NCI-H128 (cell line): ENCODE measurements around the gene LHCGR.

Experiments
- DNase-seq: peaks from one replicate; lab custom pipeline; 2025; ENCODE audit not compliant: unreplicated experiment; lab: John Stamatoyannopoulos, UW

LHCGR gene

GRCh38 chr2:48755473-48755872 lies at the start of gene LHCGR:
Gene LHCGR, minus strand, starts transcription at chr2:48755724. Its CDS starts 53 bp downstream, at chr2:48755671.
- no peak for DNase-seq

GRCh38 chr2:48799601-48800000 lies 44.1 kb upstream of the LHCGR start:
- no peak for DNase-seq

- no peak for DNase-seq
These were observed 39.5 kb upstream of the LHCGR start for GRCh38 chr2:48795065-48795464.

- no peak for DNase-seq
These were observed 38.1 kb upstream of the LHCGR start for GRCh38 chr2:48793671-48794070.

- no peak for DNase-seq
These were observed 36.5 kb upstream of the LHCGR start for GRCh38 chr2:48792030-48792429.

GRCh38 chr2:48790407-48791170 lies 35.1 kb upstream of the LHCGR start:
- DNase-seq = no peak

GRCh38 chr2:48787580-48787979 lies 32.1 kb upstream of the LHCGR start:
- DNase-seq = no peak

GRCh38 chr2:48781366-48781765 lies 25.8 kb upstream of the LHCGR start:
- DNase-seq = no peak

- no peak for DNase-seq
These were observed 23.6 kb upstream of the LHCGR start for GRCh38 chr2:48779019-48779716.

- DNase-seq = no peak
These were observed 18.7 kb upstream of the LHCGR start for GRCh38 chr2:48774251-48774650.

GRCh38 chr2:48771241-48772014 lies 15.9 kb upstream of the LHCGR start:
- DNase-seq = no peak

- DNase-seq = no peak
These were observed 14.7 kb upstream of the LHCGR start for GRCh38 chr2:48770181-48770580.

GRCh38 chr2:48768669-48769068 lies 13.1 kb upstream of the LHCGR start:
- no peak for DNase-seq

GRCh38 chr2:48767330-48767729 lies 11.8 kb upstream of the LHCGR start:
- no peak for DNase-seq

GRCh38 chr2:48760826-48761225 lies 5.3 kb upstream of the LHCGR start:
- DNase-seq = no peak

- DNase-seq = no peak
These were observed 4.2 kb upstream of the LHCGR start for GRCh38 chr2:48759682-48760081.

GRCh38 chr2:48756289-48756688 lies 765 bp upstream of the LHCGR start:
- no peak for DNase-seq

GRCh38 chr2:48754874-48755273 lies 650 bp downstream of the LHCGR start:
- DNase-seq = no peak

- DNase-seq = no peak
These were observed 2.3 kb downstream of the LHCGR start for GRCh38 chr2:48753228-48753627.

GRCh38 chr2:48750128-48750739 lies 5.3 kb downstream of the LHCGR start:
- DNase-seq = no peak
